ENCODE results near the gene CAMSAP1.

CAMSAP1 gene

DNA sequence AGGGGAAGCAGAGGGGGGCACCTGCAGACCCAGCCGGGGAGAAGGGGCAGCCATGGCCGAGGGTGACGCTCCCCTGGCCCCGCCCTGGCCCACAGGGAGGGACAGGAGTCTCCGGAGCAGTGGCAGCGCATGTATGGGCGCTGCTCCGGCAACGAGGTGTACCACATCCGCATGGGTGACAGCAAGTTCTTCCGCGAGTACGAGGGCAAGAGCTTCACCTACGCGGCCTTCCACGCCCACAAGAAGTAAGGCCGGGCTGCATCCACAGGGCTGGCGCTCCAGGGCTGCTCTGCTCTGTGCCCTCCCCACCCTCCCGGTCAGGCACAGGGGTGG is 137.2 kb downstream of the CAMSAP1 start:
- TF ChIP-seq, protein P1, sequence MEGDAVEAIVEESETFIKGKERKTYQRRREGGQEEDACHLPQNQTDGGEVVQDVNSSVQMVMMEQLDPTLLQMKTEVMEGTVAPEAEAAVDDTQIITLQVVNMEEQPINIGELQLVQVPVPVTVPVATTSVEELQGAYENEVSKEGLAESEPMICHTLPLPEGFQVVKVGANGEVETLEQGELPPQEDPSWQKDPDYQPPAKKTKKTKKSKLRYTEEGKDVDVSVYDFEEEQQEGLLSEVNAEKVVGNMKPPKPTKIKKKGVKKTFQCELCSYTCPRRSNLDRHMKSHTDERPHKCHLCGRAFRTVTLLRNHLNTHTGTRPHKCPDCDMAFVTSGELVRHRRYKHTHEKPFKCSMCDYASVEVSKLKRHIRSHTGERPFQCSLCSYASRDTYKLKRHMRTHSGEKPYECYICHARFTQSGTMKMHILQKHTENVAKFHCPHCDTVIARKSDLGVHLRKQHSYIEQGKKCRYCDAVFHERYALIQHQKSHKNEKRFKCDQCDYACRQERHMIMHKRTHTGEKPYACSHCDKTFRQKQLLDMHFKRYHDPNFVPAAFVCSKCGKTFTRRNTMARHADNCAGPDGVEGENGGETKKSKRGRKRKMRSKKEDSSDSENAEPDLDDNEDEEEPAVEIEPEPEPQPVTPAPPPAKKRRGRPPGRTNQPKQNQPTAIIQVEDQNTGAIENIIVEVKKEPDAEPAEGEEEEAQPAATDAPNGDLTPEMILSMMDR (IDR thresholded peaks at IDR 0.05; ENCODE audit: unreplicated experiment in 3 of 3): no peak
- no peak overlapping the region for H3K27ac Mint-ChIP-seq
- H3K4me1 Mint-ChIP-seq: no peaks in the 10 kb centered on the region
- H3K27me3 Mint-ChIP-seq (ENCODE audit: low read depth): peaks cover 8% of the 10 kb centered on the region
- H3K4me3 Mint-ChIP-seq: no peak overlapping the region
- no peaks in the 10 kb centered on the region for H3K36me3 Mint-ChIP-seq (ENCODE audit: low read depth)
- peaks cover 11% of the 10 kb centered on the region for H3K9me3 Mint-ChIP-seq

DNA sequence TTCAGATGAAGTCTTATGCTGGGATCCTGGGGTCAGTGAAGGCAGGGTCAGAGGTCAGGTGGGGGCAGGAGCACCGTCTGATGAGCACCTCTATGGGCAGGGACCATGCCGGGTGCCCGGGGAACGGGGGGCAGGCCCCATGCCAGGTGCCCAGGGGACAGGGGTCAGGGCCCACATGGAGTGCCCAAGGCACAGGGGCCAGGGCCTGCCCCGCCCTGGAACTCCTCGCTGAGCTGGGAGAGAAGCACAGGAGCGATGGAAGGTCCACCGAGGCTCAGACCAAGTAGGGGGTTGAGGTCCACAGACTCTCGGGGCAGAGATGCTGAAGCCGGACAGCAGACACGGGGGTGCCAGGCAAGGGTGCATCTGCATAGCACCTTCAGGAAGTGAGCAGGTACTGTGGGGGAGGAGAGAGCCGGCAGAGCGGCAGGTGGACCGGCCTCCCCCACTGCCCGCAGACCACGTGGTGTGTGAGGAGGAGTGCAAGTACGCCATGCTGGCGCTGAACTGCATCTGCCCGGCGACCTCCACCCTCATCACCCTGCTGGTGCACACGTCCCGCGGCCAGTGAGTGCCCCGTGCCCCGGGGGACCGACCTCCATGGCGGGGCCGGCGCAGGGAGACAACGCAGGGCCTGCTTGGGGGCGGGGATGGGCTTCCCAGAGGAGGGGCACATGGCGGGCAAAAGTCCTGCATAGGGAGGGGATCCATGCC is 137.7 kb downstream of the CAMSAP1 start:
- Mint-ChIP-seq H3K4me3 (no peak overlapping the region), H3K4me1 (no peaks in the 10 kb centered on the region), H3K27ac (no peak overlapping the region), H3K9me3 (peaks cover 14% of the 10 kb centered on the region), H3K36me3 (ENCODE audit: low read depth) (no peaks in the 10 kb centered on the region), H3K27me3 (ENCODE audit: low read depth) (peaks cover 8% of the 10 kb centered on the region)
- TF ChIP-seq, protein P1 (IDR thresholded peaks at IDR 0.05; ENCODE audit: unreplicated experiment in 3 of 3): no peak

DNA sequence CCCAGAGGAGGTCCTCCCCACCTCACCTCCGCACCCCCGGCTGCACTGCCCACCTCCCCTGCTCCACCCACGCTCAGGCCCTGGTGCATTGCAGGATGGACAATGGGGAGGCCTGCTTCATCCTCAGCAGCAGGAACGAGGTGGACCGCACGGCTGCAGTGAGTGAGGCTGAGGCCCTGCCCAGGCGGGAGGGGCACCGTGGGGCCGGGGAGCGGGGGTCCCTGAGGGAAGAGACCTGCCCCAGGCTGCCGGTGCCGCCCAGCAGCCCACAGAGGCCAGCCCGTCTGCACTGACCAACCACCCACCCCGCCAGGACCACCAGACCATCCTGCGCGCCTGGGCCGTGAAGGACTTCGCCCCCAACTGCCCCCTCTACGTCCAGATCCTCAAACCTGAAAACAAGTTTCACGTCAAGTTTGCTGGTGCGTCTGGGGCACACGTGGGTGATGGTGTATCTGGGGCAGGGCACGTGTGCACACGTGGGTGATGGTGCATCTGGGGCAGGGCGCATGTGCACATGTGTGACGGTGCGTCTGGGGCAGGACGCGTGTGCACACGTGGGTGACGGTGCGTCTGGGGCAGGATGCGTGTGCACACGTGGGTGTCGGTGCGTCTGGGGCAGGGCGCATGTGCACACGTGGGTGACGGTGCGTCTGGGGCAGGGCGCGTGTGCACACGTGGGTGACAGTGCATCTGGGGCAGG is 138.7 kb downstream of the CAMSAP1 start:
- TF ChIP-seq, protein P1 (IDR thresholded peaks at IDR 0.05; ENCODE audit: unreplicated experiment in 3 of 3): no peak
- H3K9me3 Mint-ChIP-seq: peaks cover 14% of the 10 kb centered on the region
- H3K27ac Mint-ChIP-seq: no peak overlapping the region
- no peaks in the 10 kb centered on the region for H3K36me3 Mint-ChIP-seq (ENCODE audit: low read depth)
- peaks cover 8% of the 10 kb centered on the region for H3K27me3 Mint-ChIP-seq (ENCODE audit: low read depth)
- H3K4me1 Mint-ChIP-seq: no peaks in the 10 kb centered on the region
- no peak overlapping the region for H3K4me3 Mint-ChIP-seq

DNA sequence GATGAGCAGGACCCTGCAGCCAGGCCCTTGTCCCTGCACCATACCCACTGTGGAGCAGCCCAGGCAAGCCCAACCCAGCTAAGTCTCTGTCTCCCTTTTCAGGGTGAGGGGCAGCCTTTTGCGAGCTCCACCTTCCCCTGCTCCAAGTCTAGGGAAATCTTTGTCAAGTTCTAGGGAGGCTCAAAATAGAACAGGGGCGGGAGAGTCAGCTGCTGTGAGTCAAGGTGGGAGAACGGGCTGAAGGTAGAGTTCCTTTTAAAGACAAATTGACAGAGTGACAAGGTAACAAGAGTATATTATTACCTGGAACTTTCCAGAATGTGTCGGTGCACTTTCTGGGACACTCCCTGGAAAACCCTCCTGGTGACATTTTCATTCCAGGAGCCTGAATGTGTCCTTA is 140.6 kb downstream of the CAMSAP1 start:
- Mint-ChIP-seq H3K9me3 (peaks cover 14% of the 10 kb centered on the region), H3K27me3 (ENCODE audit: low read depth) (peaks cover 8% of the 10 kb centered on the region), H3K36me3 (ENCODE audit: low read depth) (no peaks in the 10 kb centered on the region), H3K4me1 (no peaks in the 10 kb centered on the region), H3K4me3 (no peak overlapping the region), H3K27ac (no peak overlapping the region)
- TF ChIP-seq, protein P1 (IDR thresholded peaks at IDR 0.05; ENCODE audit: unreplicated experiment in 3 of 3): no peak

DNA sequence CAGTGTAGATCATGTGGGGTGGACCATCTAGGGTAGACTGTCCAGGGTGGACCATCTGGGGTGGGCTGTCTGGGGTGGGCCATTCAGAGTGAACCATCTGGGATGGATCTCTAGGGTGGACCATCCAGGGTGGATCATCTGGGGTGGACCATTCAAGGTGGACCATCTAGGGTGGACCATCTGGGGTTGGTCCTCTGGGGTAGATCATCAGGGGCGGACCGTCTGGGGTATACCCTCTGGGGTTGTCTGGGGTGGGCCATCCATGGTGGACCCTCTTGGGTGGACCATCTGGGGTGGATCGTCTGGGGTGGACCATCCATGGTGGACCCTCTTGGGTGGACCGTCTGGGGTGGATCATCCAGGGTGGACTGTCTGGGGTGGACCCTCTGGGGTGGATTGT is 141.1 kb downstream of the CAMSAP1 start:
- TF ChIP-seq, protein P1 (IDR thresholded peaks at IDR 0.05; ENCODE audit: unreplicated experiment in 3 of 3): no peak
- Mint-ChIP-seq H3K9me3 (peaks cover 14% of the 10 kb centered on the region), H3K4me1 (no peaks in the 10 kb centered on the region), H3K36me3 (ENCODE audit: low read depth) (no peaks in the 10 kb centered on the region), H3K27ac (no peak overlapping the region), H3K27me3 (ENCODE audit: low read depth) (peaks cover 12% of the 10 kb centered on the region), H3K4me3 (no peak overlapping the region)

DNA sequence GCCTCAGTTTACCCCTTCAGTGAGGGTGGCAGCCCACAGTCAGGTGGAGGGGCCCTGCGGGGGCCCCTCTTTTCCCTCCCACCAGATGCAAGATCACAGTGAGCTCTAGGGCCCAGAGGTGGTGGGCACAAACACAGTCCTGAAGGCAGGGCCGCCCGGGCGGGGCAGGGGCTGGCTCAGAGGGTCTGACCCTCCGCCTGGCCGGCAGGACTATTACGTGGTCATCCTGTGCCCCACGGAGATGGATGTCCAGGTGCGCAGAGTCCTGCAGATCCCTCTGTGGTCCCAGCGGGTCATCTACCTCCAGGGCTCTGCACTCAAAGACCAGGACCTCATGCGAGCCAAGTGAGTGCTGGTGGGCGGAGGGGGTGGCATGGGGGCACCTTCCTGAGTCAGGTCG is 141.9 kb downstream of the CAMSAP1 start:
- Mint-ChIP-seq H3K27ac (no peak overlapping the region), H3K4me3 (no peak overlapping the region), H3K9me3 (peaks cover 14% of the 10 kb centered on the region), H3K36me3 (ENCODE audit: low read depth) (no peaks in the 10 kb centered on the region), H3K4me1 (no peaks in the 10 kb centered on the region), H3K27me3 (ENCODE audit: low read depth) (peaks cover 15% of the 10 kb centered on the region)
- TF ChIP-seq, protein P1 (IDR thresholded peaks at IDR 0.05; ENCODE audit: unreplicated experiment in 3 of 3): no peak
